ENCODE data around the gene TPI1. TPM values are rescaled to one million over a fixed set of nuclear protein-coding genes. Genes with fewer than 3 reads are reported as not detected.
"Not testable (repeated sequence)": the region's sequence is repeated elsewhere in the genome, so short reads cannot be mapped to it uniquely, and the experiment has no call there.

TPI1 gene
- total RNA-seq, 1 experiment from 2014 or later, result 1,584 TPM

DNA sequence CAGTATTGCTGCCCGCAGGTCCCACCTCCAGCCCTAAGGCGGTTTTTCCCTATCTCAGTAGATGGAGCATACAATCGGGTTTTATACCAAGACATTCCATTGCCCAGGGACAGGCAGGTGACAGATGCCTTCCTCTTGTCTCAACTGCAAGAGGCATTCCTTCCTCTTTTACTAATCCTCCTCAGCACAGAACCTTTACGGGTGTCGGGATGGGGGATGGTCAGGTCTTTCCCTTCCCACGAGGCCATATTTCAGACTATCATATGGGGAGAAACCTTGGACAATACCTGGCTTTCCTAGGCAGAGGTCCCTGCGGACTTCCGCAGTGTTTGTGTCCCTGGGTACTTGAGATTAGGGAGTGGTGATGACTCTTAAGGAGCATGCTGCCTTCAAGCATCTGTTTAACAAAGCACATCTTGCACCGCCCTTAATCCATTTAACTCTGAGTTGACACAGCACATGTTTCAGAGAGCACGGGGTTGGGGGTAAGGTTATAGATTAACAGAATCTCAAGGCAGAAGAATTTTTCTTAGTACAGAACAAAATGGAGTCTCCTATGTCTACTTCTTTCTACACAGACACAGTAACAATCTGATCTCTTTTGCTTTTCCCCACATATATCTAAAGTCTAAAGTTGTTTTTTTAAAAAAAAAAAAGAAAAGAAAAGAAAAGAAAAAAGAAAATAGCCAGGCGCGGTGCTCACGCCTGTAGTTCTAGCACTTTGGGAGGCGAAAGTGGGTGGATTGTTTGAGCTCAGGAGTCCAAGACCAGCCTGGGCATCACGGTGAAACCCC, 19.1 kb downstream of the TPI1 start:
- Histone ChIP-seq H3K4me1 (ENCODE audit: low read length) (peaks cover 10% of the 10 kb centered on the region), H3K36me3 (ENCODE audit: insufficient read depth, low read length) (peaks cover 17% of the 10 kb centered on the region; the same call in 1 of the 2 replicates)
- H2AFZ ChIP-seq (ENCODE audit: low read length); H3K79me2 ChIP-seq (ENCODE audit: low read length); H3K9me2 ChIP-seq (replicated peaks; ENCODE audit: insufficient read depth, low read length); H3K27ac ChIP-seq (ENCODE audit: low read length); H3K4me2 ChIP-seq (ENCODE audit: low read depth, low read length, poor library complexity, severe bottlenecking); H3K27me3 ChIP-seq (ENCODE audit: low read length); H3K9ac ChIP-seq (ENCODE audit: low read length); DNase-seq; H3K4me3 ChIP-seq (ENCODE audit: low read length); H4K20me1 ChIP-seq (ENCODE audit: insufficient read depth, low read depth, low read length); H3K9me3 ChIP-seq (ENCODE audit: low read length): not testable (repeated sequence)

- no peak overlapping the region for H3K4me3 ChIP-seq (ENCODE audit: low read length)
- H3K9ac ChIP-seq (ENCODE audit: low read length), result no peak overlapping the region
- no peaks in the 10 kb centered on the region for H3K79me2 ChIP-seq (ENCODE audit: low read length)
- H3K27ac ChIP-seq (ENCODE audit: low read length), result no peak overlapping the region
- no peaks in the 10 kb centered on the region for H3K9me2 ChIP-seq (replicated peaks; ENCODE audit: insufficient read depth, low read length)
- H3K4me1 ChIP-seq (ENCODE audit: low read length), result peaks cover 14% of the 10 kb centered on the region
- no peak overlapping the region for H3K4me2 ChIP-seq (ENCODE audit: low read depth, low read length, poor library complexity, severe bottlenecking)
- no peak overlapping the region for H2AFZ ChIP-seq (ENCODE audit: low read length)
- no peak for DNase-seq
- no peaks in the 10 kb centered on the region for H4K20me1 ChIP-seq (ENCODE audit: insufficient read depth, low read depth, low read length)
- H3K27me3 ChIP-seq (ENCODE audit: low read length), result no peaks in the 10 kb centered on the region
- peaks cover 17% of the 10 kb centered on the region; the same call in 1 of the 2 replicates for H3K36me3 ChIP-seq (ENCODE audit: insufficient read depth, low read length)
- H3K9me3 ChIP-seq (ENCODE audit: low read length), result no peaks in the 10 kb centered on the region
Observed at GRCh38 chr12:6887460-6887859, 20.1 kb downstream of the TPI1 start.

DNA sequence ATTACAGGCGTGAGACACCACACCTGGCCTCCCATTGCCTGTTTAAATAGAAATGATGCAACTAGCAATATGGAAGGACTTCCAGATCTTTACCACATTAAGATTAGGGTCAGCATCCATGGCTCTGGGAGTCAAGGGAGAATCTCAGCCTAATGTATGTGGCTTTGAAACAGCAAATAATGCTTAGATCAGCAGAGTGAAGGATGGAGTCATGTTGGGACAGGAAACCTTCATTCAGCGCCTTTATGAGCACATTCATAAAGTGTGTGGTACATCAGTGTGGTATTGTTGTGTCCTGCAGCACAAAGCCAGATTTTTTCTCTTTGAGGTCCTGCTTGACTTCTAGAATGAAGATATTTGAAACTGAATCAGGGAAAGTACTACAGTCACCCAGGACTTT, 21.0 kb downstream of the TPI1 start:
- no peak overlapping the region for H3K27ac ChIP-seq (ENCODE audit: low read length)
- DNase-seq, result no peak
- H3K9ac ChIP-seq (ENCODE audit: low read length), result no peak overlapping the region
- no peaks in the 10 kb centered on the region for H3K27me3 ChIP-seq (ENCODE audit: low read length)
- H2AFZ ChIP-seq (ENCODE audit: low read length), result no peak overlapping the region
- H3K4me1 ChIP-seq (ENCODE audit: low read length), result peaks cover 14% of the 10 kb centered on the region
- H3K4me2 ChIP-seq (ENCODE audit: low read depth, low read length, poor library complexity, severe bottlenecking), result no peak overlapping the region
- peaks cover 17% of the 10 kb centered on the region; the same call in 1 of the 2 replicates for H3K36me3 ChIP-seq (ENCODE audit: insufficient read depth, low read length)
- H3K9me2 ChIP-seq (replicated peaks; ENCODE audit: insufficient read depth, low read length), result no peaks in the 10 kb centered on the region
- H3K9me3 ChIP-seq (ENCODE audit: low read length), result no peaks in the 10 kb centered on the region
- no peak overlapping the region for H3K4me3 ChIP-seq (ENCODE audit: low read length)
- no peaks in the 10 kb centered on the region for H3K79me2 ChIP-seq (ENCODE audit: low read length)
- H4K20me1 ChIP-seq (ENCODE audit: insufficient read depth, low read depth, low read length), result no peaks in the 10 kb centered on the region

DNA sequence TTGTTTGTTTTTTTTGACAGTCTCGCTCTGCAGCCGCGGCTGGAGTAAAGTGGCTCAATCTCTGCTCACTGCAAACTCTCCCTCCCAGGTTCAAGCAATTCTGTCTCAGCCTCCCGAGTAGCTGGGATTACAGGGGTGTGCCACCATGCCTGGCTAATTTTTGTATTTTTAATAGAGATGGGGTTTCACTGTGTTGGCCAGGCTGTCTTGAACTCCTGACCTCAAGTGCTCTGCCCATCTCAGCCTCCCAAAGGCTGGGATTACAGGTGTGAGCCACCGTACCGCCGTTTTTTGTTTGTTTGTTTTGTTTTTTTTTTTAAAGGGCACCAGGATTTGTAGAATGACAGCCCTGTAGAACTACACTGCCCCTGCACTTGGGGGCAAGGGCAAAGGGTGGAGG, 21.5 kb downstream of the TPI1 start:
- H3K9ac ChIP-seq (ENCODE audit: low read length); H3K9me2 ChIP-seq (replicated peaks; ENCODE audit: insufficient read depth, low read length); H3K27ac ChIP-seq (ENCODE audit: low read length); H2AFZ ChIP-seq (ENCODE audit: low read length); H3K27me3 ChIP-seq (ENCODE audit: low read length); H3K4me3 ChIP-seq (ENCODE audit: low read length); H3K9me3 ChIP-seq (ENCODE audit: low read length); H3K79me2 ChIP-seq (ENCODE audit: low read length); H4K20me1 ChIP-seq (ENCODE audit: insufficient read depth, low read depth, low read length); DNase-seq; H3K4me2 ChIP-seq (ENCODE audit: low read depth, low read length, poor library complexity, severe bottlenecking): not testable (repeated sequence)
- peaks cover 14% of the 10 kb centered on the region for H3K4me1 ChIP-seq (ENCODE audit: low read length)
- peaks cover 13% of the 10 kb centered on the region; the same call in 1 of the 2 replicates for H3K36me3 ChIP-seq (ENCODE audit: insufficient read depth, low read length)

DNA sequence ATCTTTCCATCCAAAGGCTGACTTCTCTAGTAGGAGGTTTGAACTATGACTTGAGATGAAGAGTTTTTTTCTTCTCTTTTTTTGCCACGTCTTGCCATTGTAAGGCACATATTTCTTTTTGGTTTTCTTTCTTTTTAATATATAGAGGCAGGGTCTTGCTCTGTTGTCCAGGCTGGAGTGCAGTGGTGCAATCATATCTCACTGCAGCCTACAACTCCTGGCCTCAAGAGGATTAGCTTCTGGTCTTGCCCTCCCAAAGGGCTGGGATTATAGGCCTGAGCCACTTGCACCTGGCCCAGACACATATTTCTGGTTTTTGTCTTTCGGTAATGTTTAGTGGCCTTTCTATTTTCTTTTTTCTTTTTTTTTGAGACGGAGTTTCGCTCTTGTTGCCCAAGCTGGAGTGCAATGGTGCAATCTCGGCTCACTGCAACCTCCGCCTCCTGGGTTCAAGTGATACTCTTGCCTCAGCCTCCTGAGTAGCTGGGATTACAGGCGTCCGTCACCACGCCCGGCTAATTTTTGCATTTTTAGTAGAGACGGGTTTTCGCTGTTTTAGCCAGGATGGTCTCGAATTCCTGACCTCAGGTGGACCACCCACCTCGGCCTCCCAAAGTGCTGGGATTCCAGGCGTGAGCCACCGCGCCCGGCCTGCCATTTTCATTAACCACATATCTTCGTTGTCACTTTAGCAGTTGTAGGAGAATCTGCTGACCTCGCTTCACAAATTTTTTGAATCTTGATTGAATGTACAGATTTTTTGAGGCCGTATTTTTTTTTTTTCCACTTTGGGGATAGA, 22.6 kb downstream of the TPI1 start:
- H3K36me3 ChIP-seq (ENCODE audit: insufficient read depth, low read length); H4K20me1 ChIP-seq (ENCODE audit: insufficient read depth, low read depth, low read length); H3K9me2 ChIP-seq (replicated peaks; ENCODE audit: insufficient read depth, low read length); H3K27me3 ChIP-seq (ENCODE audit: low read length); H3K9me3 ChIP-seq (ENCODE audit: low read length); DNase-seq; H2AFZ ChIP-seq (ENCODE audit: low read length); H3K79me2 ChIP-seq (ENCODE audit: low read length): not testable (repeated sequence)
- H3K9ac ChIP-seq (ENCODE audit: low read length), result peak overlapping the region; percentile 67; the same call in 1 of the 2 replicates
- H3K4me3 ChIP-seq (ENCODE audit: low read length), result peak overlapping the region; percentile 55; the same call in 1 of the 2 replicates
- H3K4me1 ChIP-seq (ENCODE audit: low read length), result peaks cover 14% of the 10 kb centered on the region
- H3K27ac ChIP-seq (ENCODE audit: low read length), result peak overlapping the region; percentile 87
- peak overlapping the region; percentile 68 for H3K4me2 ChIP-seq (ENCODE audit: low read depth, low read length, poor library complexity, severe bottlenecking)

- no peaks in the 10 kb centered on the region for H3K79me2 ChIP-seq (ENCODE audit: low read length)
- H3K4me2 ChIP-seq (ENCODE audit: low read depth, low read length, poor library complexity, severe bottlenecking), result peak overlapping the region; percentile 68
- H3K9me2 ChIP-seq (replicated peaks; ENCODE audit: insufficient read depth, low read length), result no peaks in the 10 kb centered on the region
- DNase-seq, result peak; percentile 99
- H3K9me3 ChIP-seq (ENCODE audit: low read length), result no peaks in the 10 kb centered on the region
- peak overlapping the region; percentile 57 for H3K4me3 ChIP-seq (ENCODE audit: low read length)
- peak overlapping the region; percentile 67 for H3K9ac ChIP-seq (ENCODE audit: low read length)
- no peaks in the 10 kb centered on the region for H4K20me1 ChIP-seq (ENCODE audit: insufficient read depth, low read depth, low read length)
- no peaks in the 10 kb centered on the region for H3K27me3 ChIP-seq (ENCODE audit: low read length)
- H2AFZ ChIP-seq (ENCODE audit: low read length), result peak overlapping the region; percentile 93; the same call in 1 of the 2 replicates
- peaks cover 14% of the 10 kb centered on the region for H3K4me1 ChIP-seq (ENCODE audit: low read length)
- H3K36me3 ChIP-seq (ENCODE audit: insufficient read depth, low read length), result peaks cover 4% of the 10 kb centered on the region; the same call in 1 of the 2 replicates
- peak overlapping the region; percentile 87 for H3K27ac ChIP-seq (ENCODE audit: low read length)
Observed at GRCh38 chr12:6890789-6891645, 23.7 kb downstream of the TPI1 start.

GRCh38 chr12:6891646-6892001, 24.3 kb downstream of the TPI1 start:
- peak overlapping the region; percentile 68 for H3K4me2 ChIP-seq (ENCODE audit: low read depth, low read length, poor library complexity, severe bottlenecking)
- H3K36me3 ChIP-seq (ENCODE audit: insufficient read depth, low read length), result peaks cover 4% of the 10 kb centered on the region; the same call in 1 of the 2 replicates
- H3K4me3 ChIP-seq (ENCODE audit: low read length), result peak overlapping the region; percentile 57; the same call in 1 of the 2 replicates
- H4K20me1 ChIP-seq (ENCODE audit: insufficient read depth, low read depth, low read length), result no peaks in the 10 kb centered on the region
- H3K9me3 ChIP-seq (ENCODE audit: low read length), result no peaks in the 10 kb centered on the region
- DNase-seq, result no peak
- peaks cover 14% of the 10 kb centered on the region for H3K4me1 ChIP-seq (ENCODE audit: low read length)
- peak overlapping the region; percentile 93; the same call in 1 of the 2 replicates for H2AFZ ChIP-seq (ENCODE audit: low read length)
- peak overlapping the region; percentile 64 for H3K9ac ChIP-seq (ENCODE audit: low read length)
- H3K27me3 ChIP-seq (ENCODE audit: low read length), result no peaks in the 10 kb centered on the region
- H3K27ac ChIP-seq (ENCODE audit: low read length), result no peak overlapping the region
- H3K9me2 ChIP-seq (replicated peaks; ENCODE audit: insufficient read depth, low read length), result no peaks in the 10 kb centered on the region
- no peaks in the 10 kb centered on the region for H3K79me2 ChIP-seq (ENCODE audit: low read length)
